Measurements from ENCODE around the gene RNF182.
"Not testable (repeated sequence)": the region's sequence is repeated elsewhere in the genome, so short reads cannot be mapped to it uniquely, and the experiment has no call there.

DNA sequence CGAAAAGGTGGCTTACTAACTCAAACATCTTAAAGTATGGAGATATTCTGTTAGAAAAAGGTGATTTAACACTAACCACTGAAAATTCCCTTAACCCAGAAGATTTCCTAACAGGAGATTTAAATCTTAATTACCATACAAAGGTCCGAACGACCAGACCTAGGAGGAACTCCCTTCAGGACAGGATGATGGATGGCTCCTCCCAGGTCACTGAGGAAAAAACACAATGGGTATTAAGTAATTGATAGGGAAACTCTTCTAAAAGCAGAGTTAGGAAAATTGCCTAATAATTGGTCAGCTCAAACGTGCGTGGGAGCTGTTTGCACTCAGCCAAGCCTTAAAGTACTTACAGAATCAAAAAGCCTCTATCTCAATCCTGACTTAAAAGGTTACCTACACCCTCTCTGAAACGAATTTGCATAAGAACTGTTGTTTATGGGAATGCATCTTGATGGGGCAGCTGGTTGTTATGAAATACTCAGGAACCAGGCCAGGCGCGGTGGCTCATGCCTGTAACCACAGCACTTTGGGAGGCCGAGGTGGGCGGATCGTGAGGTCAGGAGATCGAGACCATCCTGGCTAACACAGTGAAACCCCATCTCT lies 44.6 kb upstream of the RNF182 start:
- TF ChIP-seq, protein P1, sequence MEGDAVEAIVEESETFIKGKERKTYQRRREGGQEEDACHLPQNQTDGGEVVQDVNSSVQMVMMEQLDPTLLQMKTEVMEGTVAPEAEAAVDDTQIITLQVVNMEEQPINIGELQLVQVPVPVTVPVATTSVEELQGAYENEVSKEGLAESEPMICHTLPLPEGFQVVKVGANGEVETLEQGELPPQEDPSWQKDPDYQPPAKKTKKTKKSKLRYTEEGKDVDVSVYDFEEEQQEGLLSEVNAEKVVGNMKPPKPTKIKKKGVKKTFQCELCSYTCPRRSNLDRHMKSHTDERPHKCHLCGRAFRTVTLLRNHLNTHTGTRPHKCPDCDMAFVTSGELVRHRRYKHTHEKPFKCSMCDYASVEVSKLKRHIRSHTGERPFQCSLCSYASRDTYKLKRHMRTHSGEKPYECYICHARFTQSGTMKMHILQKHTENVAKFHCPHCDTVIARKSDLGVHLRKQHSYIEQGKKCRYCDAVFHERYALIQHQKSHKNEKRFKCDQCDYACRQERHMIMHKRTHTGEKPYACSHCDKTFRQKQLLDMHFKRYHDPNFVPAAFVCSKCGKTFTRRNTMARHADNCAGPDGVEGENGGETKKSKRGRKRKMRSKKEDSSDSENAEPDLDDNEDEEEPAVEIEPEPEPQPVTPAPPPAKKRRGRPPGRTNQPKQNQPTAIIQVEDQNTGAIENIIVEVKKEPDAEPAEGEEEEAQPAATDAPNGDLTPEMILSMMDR (IDR thresholded peaks at IDR 0.05) = not testable (repeated sequence)
- TF ChIP-seq EZH2 (IDR thresholded peaks at IDR 0.05; ENCODE audit: borderline replicate concordance, insufficient read depth, low read depth, low read length, poor library complexity, severe bottlenecking) = not testable (repeated sequence)

Data from B cell (primary cell).